Hepatocyte (in vitro differentiated cells): ENCODE measurements around the gene TP73.

Experiments
- CTCF ChIP-seq: fragments of 200-600 bp; sonication (generic); IDR thresholded peaks from 2 replicates; pipeline ENCODE4 v1.5.1; 2016; ENCODE audit warnings: antibody characterized with exemption, mild to moderate bottlenecking; ENCODE audit not compliant: poor library complexity
- EZH2 ChIP-seq: fragments of 200-600 bp; sonication (generic); IDR thresholded peaks from 2 replicates; pipeline ENCODE4 v1.6.1; 2016; ENCODE audit warnings: antibody characterized with exemption, mild to moderate bottlenecking, borderline replicate concordance
- EZH2phosphoT487 ChIP-seq: fragments of 200-600 bp; sonication (generic); IDR thresholded peaks from one replicate; pipeline ENCODE4 v1.6.1; 2018; ENCODE audit warnings: antibody characterized with exemption, mild to moderate bottlenecking, low read depth, moderate library complexity; ENCODE audit not compliant: unreplicated experiment, severe bottlenecking

GRCh38 chr1:3645666-3646355, 6.5 kb upstream of the TP73 start:
- TF ChIP-seq EZH2 (no peak), CTCF (no peak), EZH2phosphoT487 (no peak)
